GM21529 (cell line): ENCODE results near the gene MYH7B.

Source experiments
- ATAC-seq: cut with Tn5 transposase; IDR thresholded peaks from one replicate; pipeline ENCODE4 v1.9.1; 2021; ENCODE audit not compliant: unreplicated experiment

Gene MYH7B

DNA sequence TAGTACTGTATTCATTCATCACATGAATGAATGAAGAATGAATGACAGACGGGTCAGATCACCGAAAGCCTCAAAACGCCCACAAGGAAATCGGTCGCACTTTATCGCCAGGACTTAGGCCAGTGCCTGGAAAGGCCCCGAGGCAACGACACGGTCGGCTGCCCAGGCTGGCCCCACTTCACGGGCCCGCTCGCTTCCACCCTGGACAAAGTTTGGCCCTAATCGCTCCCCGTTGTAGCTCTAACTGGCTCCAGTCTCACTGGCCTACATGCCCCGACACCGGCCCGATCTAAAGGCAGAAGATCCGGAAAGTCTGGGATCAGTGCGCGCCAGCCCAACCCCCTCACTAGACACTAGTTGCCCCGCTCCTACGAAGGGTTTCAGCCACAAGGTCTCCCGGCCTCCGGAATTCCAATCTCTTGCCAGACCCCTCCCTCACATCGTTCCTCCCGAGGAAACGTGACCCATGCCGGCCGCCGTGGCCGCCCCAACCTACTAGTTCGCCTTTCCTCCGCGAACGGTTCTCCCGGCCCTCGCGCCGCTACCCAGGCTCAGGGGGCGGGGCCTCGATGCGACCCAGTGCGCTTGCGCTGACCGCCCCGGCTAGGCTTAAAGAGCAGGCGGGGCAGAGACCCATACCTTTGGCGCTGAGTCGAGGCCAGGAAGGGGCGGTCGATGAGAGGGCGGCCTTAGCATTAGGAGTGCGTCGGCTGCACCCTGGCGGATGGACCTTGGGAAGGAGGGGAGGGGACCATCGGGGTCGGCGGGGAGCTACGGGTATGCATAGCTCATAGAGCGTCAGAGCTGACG, at the start of gene MYH7B, which contains the start of gene GSS:
Gene MYH7B (plus strand): TSS at position 638 of the 810 bp plus-strand sequence. CDS start 22,138 bp downstream, outside the sequence.
Gene GSS (minus strand): TSS at position 576 of the 810 bp plus-strand sequence. CDS start 3,954 bp downstream, outside the sequence.
- peak; percentile 81 for ATAC-seq

DNA sequence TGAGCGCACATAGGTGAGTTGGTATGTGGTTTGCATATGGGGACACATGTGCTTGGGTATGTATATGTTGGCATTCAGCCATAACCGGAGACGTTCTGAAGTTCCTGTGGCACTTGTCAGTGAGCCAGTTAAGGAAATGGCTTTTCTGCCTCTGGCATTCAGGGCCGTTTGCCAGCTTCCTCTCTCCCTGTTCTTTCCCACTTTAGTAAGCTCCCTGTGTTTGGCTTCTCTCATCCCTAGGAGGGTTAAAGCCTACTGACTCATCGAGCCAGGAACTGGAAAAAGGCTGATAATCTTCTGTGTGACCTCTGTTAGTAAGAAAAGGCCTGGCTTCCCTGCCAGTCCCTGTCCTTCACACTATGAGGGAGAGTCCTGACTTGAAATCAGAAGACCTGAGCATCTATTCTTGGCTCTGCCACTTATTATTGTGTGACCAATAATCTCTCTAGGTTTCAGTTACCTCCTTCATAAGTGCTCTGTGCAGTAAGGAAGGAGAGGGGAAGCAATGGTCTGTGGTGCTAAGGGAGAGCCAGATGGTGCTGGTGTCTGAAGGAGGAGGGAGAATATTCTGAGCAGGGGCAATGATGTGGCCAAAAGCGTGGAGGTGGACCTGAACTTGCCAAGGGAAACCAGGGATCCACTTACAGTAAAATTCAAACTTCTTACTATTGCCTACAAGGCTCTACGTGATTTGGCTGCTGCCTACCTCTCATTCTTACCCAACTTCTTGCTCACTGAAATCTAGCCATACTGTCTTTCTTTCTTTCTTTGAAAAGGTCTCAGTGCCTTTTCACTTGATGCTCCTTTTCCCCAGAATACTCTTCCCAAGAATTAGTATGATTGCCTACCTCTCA, 47.8 kb upstream of the MYH7B start:
- no peak for ATAC-seq

DNA sequence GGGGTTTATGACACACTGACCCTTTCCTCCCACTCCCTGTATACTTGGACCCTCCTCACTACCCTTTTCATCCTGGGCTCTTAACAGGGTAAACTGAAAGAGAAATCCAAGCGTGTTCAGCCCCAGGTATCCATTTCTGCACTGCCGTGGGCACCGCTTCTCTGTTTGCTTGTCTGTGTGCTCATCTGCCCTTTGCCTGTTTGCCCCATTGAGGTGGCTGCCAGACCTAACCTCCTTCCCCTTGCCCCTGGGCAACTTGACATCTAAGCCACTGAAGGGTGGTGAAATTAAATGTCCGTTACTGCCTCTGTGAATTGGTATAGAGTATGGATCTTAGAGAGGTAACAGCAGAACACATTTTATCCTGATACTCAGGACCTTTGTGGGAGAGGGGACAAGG, 40.5 kb upstream of the MYH7B start:
- ATAC-seq: no peak

DNA sequence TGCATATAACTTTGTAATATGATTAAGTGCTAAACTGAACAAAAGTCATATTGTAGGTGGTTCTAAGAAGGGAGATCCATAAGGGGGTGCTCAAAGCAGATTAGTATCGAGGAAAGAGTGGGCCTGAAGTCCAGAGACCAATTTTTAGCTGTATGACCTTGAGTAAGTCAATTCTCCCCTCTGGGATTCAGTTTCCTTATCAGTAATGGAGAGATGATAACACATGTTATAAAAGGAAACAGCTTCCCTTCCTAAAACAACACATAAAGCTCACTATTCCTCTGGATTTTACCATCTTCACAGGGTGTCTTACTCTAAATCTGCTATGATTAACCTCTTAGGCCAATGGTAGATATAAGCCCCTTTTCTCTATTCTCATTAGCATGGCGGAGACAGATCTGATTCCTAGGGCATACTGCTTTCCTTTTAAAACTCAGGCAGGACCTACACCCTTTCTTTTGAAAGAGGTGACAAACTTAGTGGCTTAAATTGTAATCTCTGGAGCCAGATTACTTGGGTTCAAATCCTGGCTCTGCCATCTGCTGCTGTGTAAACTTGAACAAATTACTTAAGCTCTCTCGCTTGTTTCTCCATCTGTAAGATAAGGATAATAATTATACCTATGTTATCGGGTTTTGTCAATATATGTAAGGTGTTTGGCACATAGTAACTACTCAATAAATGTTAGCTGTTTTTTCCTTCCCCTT, 39.8 kb upstream of the MYH7B start:
- ATAC-seq: no peak

DNA sequence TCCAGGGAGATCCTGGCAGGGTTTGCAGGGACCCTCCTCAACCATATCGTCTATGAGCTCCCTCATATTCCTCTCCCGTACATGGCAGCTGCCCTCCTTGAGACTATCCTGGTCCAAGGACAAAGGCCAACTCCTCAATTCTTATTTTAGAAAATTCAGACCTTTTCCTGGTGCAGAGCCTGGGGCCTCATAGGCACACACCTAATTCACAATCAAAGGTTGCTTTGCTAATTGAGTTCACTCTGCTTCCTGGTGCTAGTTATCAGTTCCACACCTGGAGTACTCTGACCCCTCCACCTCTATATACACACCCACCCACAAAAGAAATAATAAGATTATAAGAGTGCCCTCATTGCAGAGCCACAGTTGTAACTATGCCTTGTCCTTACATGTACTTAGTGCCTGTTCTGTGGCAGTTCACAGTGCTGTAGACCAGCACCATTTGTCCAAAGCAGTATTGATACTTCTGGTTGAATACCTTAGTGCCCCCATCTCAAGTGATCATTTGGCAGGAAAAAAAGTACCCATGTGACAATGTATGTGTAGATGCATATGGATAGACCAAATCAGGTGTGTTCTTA, 38.8 kb upstream of the MYH7B start:
- no peak for ATAC-seq

DNA sequence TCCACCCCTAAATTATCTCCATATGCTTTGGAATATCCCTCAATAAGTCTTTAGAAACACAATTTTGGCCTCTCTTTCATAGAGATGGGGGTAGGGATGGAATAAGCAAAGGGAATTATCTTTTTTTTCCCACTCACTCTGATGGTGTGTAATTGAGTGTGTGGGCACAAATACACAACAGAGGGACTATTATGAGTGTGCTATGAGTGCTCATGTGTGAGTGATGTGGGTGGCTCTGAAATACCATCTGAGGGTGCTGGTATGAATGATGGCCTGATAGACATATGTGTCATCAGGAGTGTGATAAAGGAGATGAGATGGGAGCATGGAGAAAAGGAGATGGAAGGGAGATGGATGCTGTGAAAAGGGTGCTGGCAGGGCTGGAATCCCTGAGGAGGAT, 35.6 kb upstream of the MYH7B start:
- no peak for ATAC-seq

DNA sequence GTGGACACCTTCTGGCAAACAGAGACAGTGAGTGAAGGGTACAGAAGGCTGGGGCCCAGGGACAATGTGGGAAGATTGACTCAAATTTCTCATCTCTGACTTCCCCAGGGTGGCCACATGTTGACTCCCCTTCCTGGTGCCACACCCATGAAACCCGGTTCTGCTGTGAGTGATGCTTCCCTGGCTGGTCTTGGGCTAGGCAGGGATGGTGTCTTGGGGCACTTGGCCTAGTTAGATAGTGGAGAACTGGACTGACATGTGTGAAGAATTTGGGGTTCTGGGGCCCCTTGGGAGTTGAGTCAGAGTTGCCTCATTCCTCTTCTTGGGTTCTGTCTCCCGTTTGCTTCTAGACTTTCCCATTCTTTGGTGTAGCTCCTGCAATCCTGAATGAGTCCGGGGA, 34.2 kb upstream of the MYH7B start:
- ATAC-seq: no peak

DNA sequence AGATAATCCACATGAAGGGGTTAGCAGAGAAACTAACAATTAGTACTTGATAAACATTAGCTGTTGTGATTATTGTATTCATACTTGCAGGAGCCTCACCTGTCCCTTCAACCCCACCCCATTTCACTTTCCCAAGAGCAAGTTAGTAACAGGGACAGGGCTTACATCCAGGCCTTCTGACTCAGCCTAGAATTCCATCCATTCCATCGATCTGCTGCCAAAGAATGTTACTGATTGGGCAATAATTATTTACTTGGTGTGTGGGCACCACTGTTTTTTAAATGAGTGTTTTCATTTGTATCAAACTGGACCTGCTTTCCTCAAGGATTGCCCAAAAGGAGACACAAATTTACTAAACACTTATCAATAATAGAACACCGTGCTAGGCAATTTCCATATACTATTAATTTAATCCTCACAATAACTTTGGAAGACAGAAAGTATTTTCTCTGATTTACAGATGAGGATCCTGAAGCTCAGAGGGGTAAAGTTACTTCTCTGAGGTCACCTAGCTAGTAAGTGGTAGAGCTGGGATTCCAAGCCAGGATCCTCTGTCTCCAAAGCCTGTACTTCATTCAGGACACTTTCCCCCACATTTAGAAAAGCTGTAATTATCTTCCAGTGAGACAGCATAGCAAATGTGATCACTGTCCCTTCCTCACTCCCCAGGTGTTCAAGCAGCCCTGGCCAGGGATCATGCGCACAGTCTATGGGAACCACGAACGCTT, 32.9 kb upstream of the MYH7B start:
- no peak for ATAC-seq

DNA sequence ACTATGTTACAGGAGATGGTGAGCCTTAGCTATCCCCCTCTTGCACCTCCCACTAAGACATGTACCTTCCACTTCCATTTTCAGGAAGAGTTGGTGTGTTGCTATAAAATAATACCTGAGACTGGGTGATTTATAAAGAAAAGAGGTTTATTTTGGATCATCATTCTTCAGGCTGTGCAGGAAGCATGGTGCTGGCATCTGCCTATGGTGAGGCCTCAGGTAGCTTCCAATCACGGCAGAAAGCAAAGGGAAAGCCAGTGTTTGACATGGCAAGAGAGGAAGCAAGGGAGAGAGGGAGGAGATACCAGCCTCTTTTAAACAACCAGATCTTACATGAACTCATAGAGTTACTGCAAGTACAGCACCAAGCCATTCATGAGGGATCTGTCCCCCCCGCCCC, 32.3 kb upstream of the MYH7B start:
- ATAC-seq: no peak

DNA sequence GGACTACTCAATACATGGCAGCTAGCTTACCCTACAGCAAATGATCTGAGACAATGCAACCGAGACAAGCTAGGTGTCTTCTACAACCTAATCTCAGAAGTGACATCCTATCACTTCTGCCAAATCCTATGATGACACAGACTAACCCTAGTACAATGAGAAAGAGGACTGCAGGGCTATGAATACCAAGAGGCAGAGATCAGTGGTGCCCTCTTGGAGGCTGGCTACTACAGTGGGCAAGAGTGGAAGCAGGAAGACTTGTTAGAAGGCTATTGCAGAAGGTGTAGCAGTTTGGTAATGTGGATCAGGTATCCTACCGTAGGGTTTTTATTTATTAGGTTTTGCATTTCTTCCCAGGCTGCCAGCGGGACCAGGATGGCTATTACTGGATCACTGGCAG, 30.3 kb upstream of the MYH7B start:
- no peak for ATAC-seq

DNA sequence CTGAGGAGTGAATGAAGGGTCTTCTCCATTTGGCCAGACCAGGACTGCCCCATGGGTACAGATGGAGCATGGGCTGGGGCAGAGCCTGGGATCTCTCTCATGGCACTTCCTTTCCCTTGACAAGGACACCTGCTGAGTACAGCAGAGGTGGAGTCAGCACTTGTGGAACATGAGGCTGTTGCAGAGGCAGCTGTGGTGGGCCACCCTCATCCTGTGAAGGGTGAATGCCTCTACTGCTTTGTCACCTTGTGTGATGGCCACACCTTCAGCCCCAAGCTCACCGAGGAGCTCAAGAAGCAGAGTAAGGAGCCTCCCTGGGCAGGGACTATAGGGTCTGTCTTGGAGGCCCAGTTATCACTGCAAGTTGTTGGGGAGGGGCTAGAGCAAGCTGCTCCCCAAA, 29.7 kb upstream of the MYH7B start:
- ATAC-seq: no peak

DNA sequence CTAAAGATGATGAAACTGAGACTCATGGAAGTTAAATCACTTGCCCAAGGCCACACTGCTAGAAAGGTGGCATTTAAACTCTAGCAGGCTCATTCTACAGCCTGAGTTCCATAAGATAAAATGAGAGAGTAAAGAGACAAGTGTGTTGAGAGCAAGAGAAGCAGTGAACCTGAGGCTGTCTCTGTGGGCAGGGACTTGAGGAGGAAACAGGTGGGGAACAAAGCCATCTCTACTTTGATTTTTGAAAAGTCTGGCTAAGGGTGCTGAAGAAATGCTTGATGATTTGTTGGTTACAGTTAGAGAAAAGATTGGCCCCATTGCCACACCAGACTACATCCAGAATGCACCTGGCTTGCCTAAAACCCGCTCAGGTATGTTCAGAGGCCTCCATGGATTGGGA, 29.1 kb upstream of the MYH7B start:
- no peak for ATAC-seq

DNA sequence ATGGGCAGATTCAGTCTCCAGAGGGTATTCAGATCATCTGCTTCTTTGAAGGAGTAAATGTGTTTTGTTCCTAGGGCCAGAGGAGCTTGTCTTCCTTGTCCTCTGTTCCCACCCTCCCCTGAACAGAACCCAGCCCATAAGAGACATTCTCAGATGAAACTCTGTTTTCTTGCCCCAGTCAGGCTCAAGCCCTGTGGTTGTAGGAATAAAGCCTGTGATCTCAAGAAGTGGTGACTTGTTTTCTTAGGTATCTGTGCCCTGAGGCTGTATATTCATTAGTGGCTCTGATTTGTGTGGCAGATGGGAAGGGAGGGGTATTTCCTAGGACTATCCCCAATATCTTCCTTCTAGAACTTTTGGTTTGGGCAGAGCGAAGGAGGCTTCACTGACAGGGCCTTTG, 27.9 kb upstream of the MYH7B start:
- no peak for ATAC-seq

DNA sequence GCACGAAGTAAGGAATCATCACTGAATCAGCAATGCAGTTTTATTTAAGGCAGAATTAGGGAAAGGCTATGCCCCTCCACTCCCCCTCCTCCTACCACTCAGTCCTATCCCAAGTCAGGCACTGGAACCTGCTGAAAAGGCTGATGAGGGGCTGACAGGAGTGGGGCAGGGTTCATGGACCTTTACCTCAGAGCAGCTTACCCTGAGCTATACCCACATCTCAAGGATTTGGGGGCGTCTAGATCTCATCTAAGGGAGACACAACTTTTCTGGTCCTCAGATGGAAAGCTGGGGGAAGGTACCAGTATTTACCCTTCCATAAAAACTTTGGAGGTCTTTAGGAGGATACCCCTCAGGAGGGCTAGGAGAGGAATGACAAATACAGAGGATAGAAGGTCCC, 27.3 kb upstream of the MYH7B start:
- ATAC-seq: no peak

DNA sequence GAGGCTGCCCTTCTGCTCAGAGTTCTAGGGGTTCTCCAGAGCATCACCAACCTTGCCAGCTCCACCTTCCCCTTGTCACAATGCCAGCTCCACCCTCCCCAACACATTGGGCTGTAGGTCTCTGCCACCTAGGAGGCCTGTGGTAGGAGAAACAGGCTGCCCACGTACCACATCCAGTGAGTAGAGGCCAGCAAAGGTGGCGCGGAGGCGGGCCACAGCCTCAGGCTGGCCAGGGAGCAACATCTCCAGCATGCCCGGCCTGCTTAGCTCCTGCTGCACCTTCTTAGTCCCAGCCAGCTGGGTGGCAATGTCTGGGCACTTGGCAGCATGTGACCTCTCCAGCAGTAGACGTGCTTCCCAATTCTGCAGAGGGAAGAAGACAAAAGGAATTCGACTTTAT, 23.9 kb upstream of the MYH7B start:
- no peak for ATAC-seq

DNA sequence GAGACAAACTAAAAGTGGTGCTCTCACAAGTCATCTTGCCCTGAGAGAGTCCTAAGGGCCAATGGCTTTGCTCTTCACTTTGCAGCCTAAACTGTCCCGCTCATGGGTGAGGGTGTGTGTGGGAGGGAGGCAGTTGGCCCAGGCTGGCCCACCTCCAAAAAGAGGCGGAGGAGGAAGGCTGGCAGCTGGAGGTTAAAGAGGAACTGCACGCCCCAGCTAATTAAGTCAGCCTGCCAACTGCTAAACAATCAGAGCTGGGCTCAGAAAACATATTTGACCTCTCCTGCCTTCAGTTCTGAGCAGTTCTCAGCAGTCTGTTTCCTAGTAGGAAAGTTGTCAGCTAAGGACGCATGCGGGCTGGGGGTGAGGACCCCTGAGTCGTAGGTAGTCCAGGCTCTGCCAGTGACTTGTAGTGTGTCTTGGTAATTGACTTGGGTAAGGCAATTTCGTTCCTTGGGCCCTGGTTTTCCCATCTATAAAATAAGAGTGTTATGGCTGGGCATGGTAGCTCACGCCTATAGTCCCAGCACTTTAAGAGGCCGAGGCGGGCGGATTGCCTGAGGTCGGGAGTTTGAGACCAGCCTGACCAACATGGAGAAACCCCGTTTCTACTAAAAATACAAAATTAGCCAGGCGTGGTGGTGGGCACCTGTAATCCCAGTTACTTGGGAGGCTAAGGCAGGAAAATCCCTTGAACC, 17.1 kb upstream of the MYH7B start:
- ATAC-seq: no peak

DNA sequence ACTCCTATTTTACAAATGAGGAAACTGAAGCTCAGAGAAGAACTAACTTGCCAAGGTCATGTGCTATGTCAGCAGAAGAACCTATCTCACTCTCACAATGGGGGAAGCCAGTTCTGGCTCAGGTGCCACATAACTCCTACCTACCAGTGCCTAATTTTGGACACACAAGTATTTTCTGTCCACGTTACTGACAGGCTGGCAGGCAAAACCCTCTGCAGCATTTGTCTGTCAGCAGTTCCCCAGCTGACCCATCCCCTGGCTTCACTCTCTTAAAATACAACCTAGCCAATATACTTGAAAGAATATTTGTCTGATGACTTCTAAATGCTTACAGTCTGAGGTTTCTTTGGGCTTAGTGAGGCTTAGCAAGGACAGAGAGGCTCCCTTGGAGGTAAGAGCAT, 15.6 kb upstream of the MYH7B start:
- no peak for ATAC-seq

DNA sequence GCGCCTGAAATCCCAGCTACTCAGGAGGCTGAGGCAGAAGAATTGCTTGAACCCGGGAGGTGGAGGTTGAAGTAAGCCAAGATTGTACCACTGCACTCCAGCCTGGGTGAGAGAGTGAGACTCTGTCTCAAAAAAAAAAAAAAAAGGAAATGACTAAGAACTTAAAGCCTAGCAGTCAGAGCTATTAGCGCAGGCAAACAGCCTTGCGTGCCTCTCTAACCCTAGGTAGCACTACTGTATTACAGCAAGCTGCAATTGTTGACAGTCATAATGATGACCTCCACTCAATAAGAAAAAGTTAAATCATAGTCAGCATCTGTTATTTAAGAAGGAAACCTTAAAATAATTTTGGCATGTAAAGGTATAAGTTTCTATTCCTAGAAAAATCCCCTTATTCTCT, 14.4 kb upstream of the MYH7B start:
- no peak for ATAC-seq

DNA sequence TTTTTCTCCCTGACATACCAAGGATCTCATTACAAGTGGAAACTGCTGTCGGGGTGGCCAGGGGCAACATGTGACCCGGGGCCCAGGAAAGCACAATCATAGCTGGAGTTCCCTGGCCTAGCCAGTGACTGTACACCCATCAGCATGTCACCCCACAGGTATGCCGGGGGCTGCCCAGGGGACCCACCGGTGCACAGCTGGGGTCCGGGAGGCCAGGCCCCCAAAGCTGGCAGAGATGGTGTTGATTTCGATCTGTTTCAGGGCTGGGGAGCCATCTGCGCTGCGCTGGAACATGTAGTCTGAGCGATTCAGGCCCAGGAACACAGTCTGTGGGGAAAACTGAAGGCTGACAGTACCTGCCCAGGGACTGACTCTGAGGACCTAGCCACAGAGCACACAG, 13.4 kb upstream of the MYH7B start:
- no peak for ATAC-seq
